Measurements from ENCODE around the gene KIFAP3. TPM values are rescaled to one million over a fixed set of nuclear protein-coding genes. Genes with fewer than 3 reads are reported as not detected.

The KIFAP3 gene
- total RNA-seq, 4 donors from 2014 or later = 15.5 to 25.0 (median 18.0) TPM

GRCh38 chr1:169995993-169996392 is 78.5 kb downstream of the KIFAP3 start:
- TF ChIP-seq POLR2A (IDR thresholded peaks at IDR 0.05) = no peak
- no peak for TF ChIP-seq CTCF (IDR thresholded peaks at IDR 0.05 in 4 of 5, conservative IDR thresholded peaks at IDR 0.05 in 1 of 5)
- Histone ChIP-seq H3K4me1 (no peaks in the 10 kb centered on the region), H3K9me3 (no peaks in the 10 kb centered on the region), H3K27me3 (no peaks in the 10 kb centered on the region), H3K36me3 (no peaks in the 10 kb centered on the region), H3K27ac (no peak overlapping the region), H3K4me3 (no peak overlapping the region)
- ATAC-seq (no peak), DNase-seq (no peak)
- in situ Hi-C loops (cut with MboI; ENCODE audit: low sequenced_read_pairs in 4 of 4) = no loop called here
- intact Hi-C loops (cut with DNase I; ENCODE audit: low total_unique reads) = no loop called here

- in situ Hi-C loops (cut with MboI; ENCODE audit: low sequenced_read_pairs in 4 of 4) (no loop called here), intact Hi-C loops (cut with DNase I; ENCODE audit: low total_unique reads) (no loop called here)
- DNase-seq (no peak), ATAC-seq (no peak)
- no peak for TF ChIP-seq POLR2A (IDR thresholded peaks at IDR 0.05)
- TF ChIP-seq CTCF (IDR thresholded peaks at IDR 0.05 in 4 of 5, conservative IDR thresholded peaks at IDR 0.05 in 1 of 5) = no peak
- no peak overlapping the region for H3K27ac ChIP-seq
- H3K27me3 ChIP-seq = no peaks in the 10 kb centered on the region
- H3K9me3 ChIP-seq = no peaks in the 10 kb centered on the region
- H3K4me1 ChIP-seq = no peaks in the 10 kb centered on the region
- no peak overlapping the region for H3K4me3 ChIP-seq
- H3K36me3 ChIP-seq = no peaks in the 10 kb centered on the region
Measured at GRCh38 chr1:169989246-169989645, 85.2 kb downstream of the KIFAP3 start.

- in situ Hi-C loops (cut with MboI; ENCODE audit: low sequenced_read_pairs in 4 of 4) (no loop called here), intact Hi-C loops (cut with DNase I; ENCODE audit: low total_unique reads) (no loop called here)
- ATAC-seq (no peak), DNase-seq (no peak)
- Histone ChIP-seq H3K4me1 (no peaks in the 10 kb centered on the region), H3K4me3 (no peak overlapping the region), H3K36me3 (peaks cover 2 to 21% of the 10 kb centered on the region in 2 donors), H3K27me3 (no peaks in the 10 kb centered on the region), H3K27ac (no peak overlapping the region), H3K9me3 (no peaks in the 10 kb centered on the region)
- TF ChIP-seq POLR2A (IDR thresholded peaks at IDR 0.05) (no peak), CTCF (IDR thresholded peaks at IDR 0.05 in 4 of 5, conservative IDR thresholded peaks at IDR 0.05 in 1 of 5) (no peak)
Measured at GRCh38 chr1:169985757-169986156, 88.7 kb downstream of the KIFAP3 start.

GRCh38 chr1:169974067-169974466 is 100.4 kb downstream of the KIFAP3 start:
- no peaks in the 10 kb centered on the region for H3K27me3 ChIP-seq
- peaks cover 4 to 6% of the 10 kb centered on the region in 2 donors for H3K36me3 ChIP-seq
- DNase-seq (no peak), ATAC-seq (no peak)
- no peak overlapping the region for H3K27ac ChIP-seq
- H3K4me1 ChIP-seq = no peaks in the 10 kb centered on the region
- no peaks in the 10 kb centered on the region for H3K9me3 ChIP-seq
- H3K4me3 ChIP-seq = no peak overlapping the region
- intact Hi-C loops (cut with DNase I; ENCODE audit: low total_unique reads) = no loop called here
- no peak for TF ChIP-seq CTCF (IDR thresholded peaks at IDR 0.05 in 4 of 5, conservative IDR thresholded peaks at IDR 0.05 in 1 of 5)
- TF ChIP-seq POLR2A (IDR thresholded peaks at IDR 0.05) = no peak
- in situ Hi-C loops (cut with MboI; ENCODE audit: low sequenced_read_pairs in 4 of 4) = no loop called here

GRCh38 chr1:169970114-169970513 is 104.4 kb downstream of the KIFAP3 start:
- no peak for TF ChIP-seq CTCF (IDR thresholded peaks at IDR 0.05 in 4 of 5, conservative IDR thresholded peaks at IDR 0.05 in 1 of 5)
- TF ChIP-seq POLR2A (IDR thresholded peaks at IDR 0.05) = no peak
- Histone ChIP-seq H3K36me3 (peaks cover 0 to 4% of the 10 kb centered on the region in 2 donors), H3K27me3 (no peaks in the 10 kb centered on the region), H3K4me1 (no peaks in the 10 kb centered on the region), H3K9me3 (no peaks in the 10 kb centered on the region), H3K4me3 (no peak overlapping the region), H3K27ac (no peak overlapping the region)
- no peak for ATAC-seq
- intact Hi-C loops (cut with DNase I; ENCODE audit: low total_unique reads) = no loop called here
- in situ Hi-C loops (cut with MboI; ENCODE audit: low sequenced_read_pairs in 4 of 4) = no loop called here
- DNase-seq = no peak
